PC-3 (cell line): Measurements from ENCODE around the gene CENPO. TPM values are rescaled to one million over a fixed set of nuclear protein-coding genes. Genes with fewer than 3 reads are reported as not detected.
A peak's percentile ranks its signal among the peaks of the same experiment; 100 is the strongest.

ENCODE experiments used
- ATAC-seq: fragments of 200-7000 bp; cut with Tn5 transposase; 2 replicates; pipeline ENCODE4 v1.9.1; 2020; ENCODE audit warnings: mild to moderate bottlenecking, moderate library complexity
- BruUV-seq: library from RNA; stranded (reverse); fragments of 400-500 nt; replicated peaks from 2 replicates; lab custom pipeline; 2021; lab: Mats Ljungman, UMichigan
- CTCF ChIA-PET: fragments of 300-600 bp; sonication (Branson Sonifier 250); formaldehyde crosslinking; loops from one replicate; lab custom pipeline; 2022; ENCODE audit warnings: antibody characterized with exemption; lab: Charles Lee
- POLR2A ChIA-PET: fragments of 300-600 bp; sonication (Branson Sonifier 250); formaldehyde crosslinking; loops from one replicate; lab custom pipeline; 2022; ENCODE audit warnings: antibody characterized with exemption; ENCODE audit not compliant: unreplicated experiment; lab: Charles Lee
- DNase-seq: peaks from one replicate; pipeline ENCODE4 v3.0.0-alpha.2; 2015
- H2AFZ ChIP-seq: fragments of 300-600 bp; sonication (generic); 2 replicates; pipeline ENCODE4 v1.6.0; 2016; ENCODE audit warnings: antibody characterized with exemption, low read length
- H3F3A ChIP-seq: fragments of 300-600 bp; sonication (generic); one replicate; pipeline ENCODE4 v1.6.0; 2017; ENCODE audit warnings: antibody characterized with exemption, low read length, control low read depth, mild to moderate bottlenecking; ENCODE audit not compliant: unreplicated experiment
- H3K27ac ChIP-seq: fragments of 300-600 bp; sonication (generic); 2 replicates; pipeline ENCODE4 v1.5.1; 2016; ENCODE audit warnings: mild to moderate bottlenecking, low read length
- H3K27me3 ChIP-seq: fragments of 300-600 bp; sonication (generic); 2 replicates; pipeline ENCODE4 v1.6.1; 2016; ENCODE audit warnings: low read length, mixed read lengths
- H3K36me3 ChIP-seq: fragments of 300-600 bp; sonication (generic); 2 replicates; pipeline ENCODE4 v1.6.1; 2016; ENCODE audit warnings: low read depth, mixed run types, low read length, mixed read lengths
- H3K4me1 ChIP-seq: fragments of 300-600 bp; sonication (generic); 2 replicates; pipeline ENCODE4 v1.5.1; 2016; ENCODE audit warnings: low read length; ENCODE audit not compliant: insufficient read depth
- H3K4me2 ChIP-seq: fragments of 300-600 bp; sonication (generic); 2 replicates; pipeline ENCODE4 v1.6.0; 2016; ENCODE audit warnings: low read length
- H3K4me3 ChIP-seq: fragments of 300-600 bp; sonication (generic); 2 replicates; pipeline ENCODE4 v1.5.1; 2016; ENCODE audit warnings: mild to moderate bottlenecking, low read length, mixed read lengths
- H3K79me2 ChIP-seq: fragments of 300-600 bp; sonication (generic); 2 replicates; pipeline ENCODE4 v1.6.1; 2017; ENCODE audit warnings: low read length, mixed read lengths
- H3K9ac ChIP-seq: fragments of 300-600 bp; sonication (generic); 2 replicates; pipeline ENCODE4 v1.6.0; 2016; ENCODE audit warnings: mild to moderate bottlenecking, low read length
- H3K9me2 ChIP-seq: fragments of 300-600 bp; sonication (generic); replicated peaks from 2 replicates; pipeline ENCODE4 v1.6.1; 2016; ENCODE audit warnings: mixed run types, low read length, mixed read lengths
- H3K9me3 ChIP-seq: fragments of 300-600 bp; sonication (generic); 2 replicates; pipeline ENCODE4 v1.6.1; 2016; ENCODE audit warnings: low read length, mixed read lengths
- H4K20me1 ChIP-seq: fragments of 300-600 bp; sonication (generic); 2 replicates; pipeline ENCODE4 v1.6.1; 2016; ENCODE audit warnings: low read length, mixed read lengths
- EZH2 ChIP-seq: fragments of 300-600 bp; sonication (generic); IDR thresholded peaks from one replicate; pipeline ENCODE4 v1.6.1; 2017; ENCODE audit warnings: antibody characterized with exemption, mild to moderate bottlenecking, low read length; ENCODE audit not compliant: unreplicated experiment
- EZH2phosphoT487 ChIP-seq: fragments of 300-600 bp; sonication (generic); IDR thresholded peaks from 2 replicates; pipeline ENCODE4 v1.6.1; 2018; ENCODE audit warnings: mild to moderate bottlenecking, antibody characterized with exemption, low read length, borderline replicate concordance
- intact Hi-C: fragments of 100-400 bp; cut with micrococcal nuclease; formaldehyde crosslinking; loops from 2 replicates; pipeline ENCODE4 v1.9.0; 2023
- total RNA-seq: library from RNA; depleted of rRNA; stranded (reverse); fragments of >200 nt; gene quantifications from 2 replicates; pipeline ENCODE4 v1.2.3, GENCODE V29; 2014
- TF ChIP-seq, protein P1 (sequence below): fragments of 300-600 bp; sonication (generic); conservative IDR thresholded peaks from 2 replicates; pipeline ENCODE4 v1.5.1; 2017; ENCODE audit warnings: antibody characterized with exemption, low read depth, mild to moderate bottlenecking, low read length

CENPO gene
- total RNA-seq, 1 experiment from 2014 or later = 41.4 TPM

DNA sequence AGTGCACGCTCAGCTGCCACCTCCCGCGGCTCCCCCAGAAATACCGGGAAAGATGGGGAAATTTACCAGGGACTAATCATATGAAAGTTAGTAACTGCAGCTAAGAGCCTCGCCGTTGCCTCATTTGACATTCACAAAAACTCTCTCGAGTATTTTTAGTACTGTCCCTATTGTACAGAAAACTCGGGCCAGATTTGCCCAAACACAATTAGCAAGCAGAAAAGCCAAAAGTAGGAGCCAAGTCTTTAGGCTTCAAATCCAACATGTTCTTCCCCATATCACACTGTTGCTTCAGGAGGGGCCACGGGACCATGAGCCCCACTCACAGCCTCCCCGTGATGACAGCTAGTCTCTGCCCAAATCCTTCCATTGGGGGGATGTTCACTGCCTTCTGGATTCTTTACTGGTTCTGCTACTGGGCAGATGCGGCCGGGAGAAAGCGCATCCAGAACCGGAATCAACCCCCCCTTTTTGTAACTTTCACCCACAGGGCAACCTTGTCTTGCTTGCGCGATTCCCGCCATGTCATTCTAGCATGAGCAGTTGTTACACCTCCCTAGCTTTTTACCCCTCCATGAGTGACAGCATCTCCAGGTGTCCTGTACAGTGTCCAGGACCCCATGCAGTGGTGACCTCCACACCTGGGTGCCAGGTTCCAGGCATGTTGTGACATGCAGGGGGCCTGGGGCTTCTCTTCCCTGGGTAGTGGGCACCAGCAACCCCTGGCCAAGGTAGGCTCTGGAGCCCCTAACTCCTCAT is 35.2 kb downstream of the CENPO start:
- no TSS peak for BruUV-seq
- CTCF ChIA-PET = interaction anchor here (0.6 to 3.1 kb wide), 6 partner anchors 36 to 611 kb away, joined by 3 to 23 read pairs (median 6); partner anchors contain the start of genes CENPO, NCOA1 and PTRHD1
- intact Hi-C loops = no loop called here

DNA sequence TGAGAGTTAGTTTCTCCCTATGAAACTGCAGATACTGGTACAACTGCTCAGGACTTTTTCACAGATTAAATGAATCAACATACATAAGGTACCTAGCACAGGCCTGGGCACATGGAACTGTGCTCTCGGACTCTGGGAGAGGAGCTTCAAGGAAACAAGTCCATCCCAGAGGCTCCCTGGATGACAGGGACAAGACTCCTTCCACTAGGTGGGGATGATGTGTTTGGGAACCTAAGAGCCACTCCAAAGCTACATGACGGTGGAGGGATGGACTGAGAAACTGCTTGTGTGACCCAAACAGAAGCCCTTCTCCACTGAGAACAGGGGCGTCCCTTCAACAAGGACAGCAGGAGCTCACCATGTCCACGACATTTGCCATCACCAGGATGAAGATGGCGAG is 37.1 kb downstream of the CENPO start:
- BruUV-seq = no TSS peak
- ATAC-seq (no peak), DNase-seq (peak; percentile 24)
- CTCF ChIA-PET = interaction anchor here (0.6 to 1.7 kb wide), 4 partner anchors 107 to 1426 kb away, joined by 3 to 14 read pairs (median 3); no protein-coding TSS in a partner anchor
- Histone ChIP-seq H3K4me3 (no peak overlapping the region), H3K9ac (no peak overlapping the region), H3K9me2 (no peaks in the 10 kb centered on the region), H3K9me3 (no peaks in the 10 kb centered on the region), H4K20me1 (no peaks in the 10 kb centered on the region), H2AFZ (no peak overlapping the region), H3K4me1 (peaks cover 22% of the 10 kb centered on the region), H3K27ac (no peak overlapping the region), H3F3A (no peaks in the 10 kb centered on the region), H3K4me2 (no peak overlapping the region), H3K79me2 (no peaks in the 10 kb centered on the region), H3K36me3 (no peaks in the 10 kb centered on the region), H3K27me3 (no peaks in the 10 kb centered on the region)
- POLR2A ChIA-PET = no interaction called here
- intact Hi-C loops = loop anchor here (1.0 to 5.0 kb wide), 2 partner anchors 91 to 142 kb away; partner anchors contain the start of gene DNAJC27
- TF ChIP-seq EZH2 = no peak
- TF ChIP-seq EZH2phosphoT487 = no peak
- TF ChIP-seq, protein P1, sequence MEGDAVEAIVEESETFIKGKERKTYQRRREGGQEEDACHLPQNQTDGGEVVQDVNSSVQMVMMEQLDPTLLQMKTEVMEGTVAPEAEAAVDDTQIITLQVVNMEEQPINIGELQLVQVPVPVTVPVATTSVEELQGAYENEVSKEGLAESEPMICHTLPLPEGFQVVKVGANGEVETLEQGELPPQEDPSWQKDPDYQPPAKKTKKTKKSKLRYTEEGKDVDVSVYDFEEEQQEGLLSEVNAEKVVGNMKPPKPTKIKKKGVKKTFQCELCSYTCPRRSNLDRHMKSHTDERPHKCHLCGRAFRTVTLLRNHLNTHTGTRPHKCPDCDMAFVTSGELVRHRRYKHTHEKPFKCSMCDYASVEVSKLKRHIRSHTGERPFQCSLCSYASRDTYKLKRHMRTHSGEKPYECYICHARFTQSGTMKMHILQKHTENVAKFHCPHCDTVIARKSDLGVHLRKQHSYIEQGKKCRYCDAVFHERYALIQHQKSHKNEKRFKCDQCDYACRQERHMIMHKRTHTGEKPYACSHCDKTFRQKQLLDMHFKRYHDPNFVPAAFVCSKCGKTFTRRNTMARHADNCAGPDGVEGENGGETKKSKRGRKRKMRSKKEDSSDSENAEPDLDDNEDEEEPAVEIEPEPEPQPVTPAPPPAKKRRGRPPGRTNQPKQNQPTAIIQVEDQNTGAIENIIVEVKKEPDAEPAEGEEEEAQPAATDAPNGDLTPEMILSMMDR = peak; percentile 35

More for the DNA sequence above, 35.2 kb downstream of the CENPO start:
- DNase-seq (no peak), ATAC-seq (no peak)
- TF ChIP-seq EZH2 (no peak), EZH2phosphoT487 (no peak)
- TF ChIP-seq, protein P1 = no peak
- no peaks in the 10 kb centered on the region for H3K79me2 ChIP-seq
- no peak overlapping the region for H3K4me2 ChIP-seq
- H3K27ac ChIP-seq = no peak overlapping the region
- POLR2A ChIA-PET = no interaction called here
- H4K20me1 ChIP-seq = no peaks in the 10 kb centered on the region
- H3K4me1 ChIP-seq = peaks cover 22% of the 10 kb centered on the region
- H3K4me3 ChIP-seq = no peak overlapping the region
- no peaks in the 10 kb centered on the region for H3K9me2 ChIP-seq
- peaks cover 11% of the 10 kb centered on the region for H3K36me3 ChIP-seq
- no peaks in the 10 kb centered on the region for H3K27me3 ChIP-seq
- no peak overlapping the region for H3K9ac ChIP-seq
- no peaks in the 10 kb centered on the region for H3F3A ChIP-seq
- no peaks in the 10 kb centered on the region for H3K9me3 ChIP-seq
- no peak overlapping the region for H2AFZ ChIP-seq

DNA sequence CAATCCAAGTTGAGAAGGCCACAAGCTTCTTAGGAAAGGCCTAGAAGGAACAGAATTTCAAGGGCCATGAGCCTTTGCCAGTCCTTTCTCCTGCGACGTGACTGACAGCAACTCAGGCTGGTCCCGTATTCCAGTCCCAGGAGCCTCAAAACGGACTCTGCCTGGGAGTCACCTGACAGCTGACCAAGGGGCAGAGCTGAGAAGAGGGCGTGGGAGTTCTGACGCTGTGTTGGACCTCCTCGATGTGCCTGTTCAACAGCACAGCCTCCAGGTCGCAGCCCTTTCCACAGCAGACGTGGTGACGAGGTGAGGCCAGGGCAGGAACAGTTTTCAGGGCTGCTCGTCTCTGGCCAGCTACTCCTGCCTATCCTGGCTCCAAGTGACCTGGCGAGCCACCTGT is 37.6 kb downstream of the CENPO start:
- Histone ChIP-seq H3K4me2 (no peak overlapping the region), H3K9me2 (no peaks in the 10 kb centered on the region), H3K27me3 (no peaks in the 10 kb centered on the region), H3K27ac (no peak overlapping the region), H3K4me1 (peaks cover 18% of the 10 kb centered on the region), H3K4me3 (no peak overlapping the region), H3K9ac (no peak overlapping the region), H3K9me3 (no peaks in the 10 kb centered on the region), H3K79me2 (no peaks in the 10 kb centered on the region), H4K20me1 (no peaks in the 10 kb centered on the region), H3K36me3 (no peaks in the 10 kb centered on the region), H3F3A (no peaks in the 10 kb centered on the region), H2AFZ (no peak overlapping the region)
- ATAC-seq (no peak), DNase-seq (no peak)
- TF ChIP-seq, protein P1 = no peak
- TF ChIP-seq EZH2 (no peak), EZH2phosphoT487 (no peak)
- ChIA-PET POLR2A (interaction anchor here (0.6 kb wide), 1 partner anchor 299 kb away, joined by 7 read pairs; no protein-coding TSS in a partner anchor), CTCF (interaction anchor here (0.6 to 1.7 kb wide), 4 partner anchors 107 to 1426 kb away, joined by 3 to 14 read pairs (median 3); no protein-coding TSS in a partner anchor)
- no TSS peak for BruUV-seq
- intact Hi-C loops = loop anchor here (1.0 to 5.0 kb wide), 2 partner anchors 91 to 142 kb away; partner anchors contain the start of gene DNAJC27
